Measurements from ENCODE around the gene CHID1.

The CHID1 gene

GRCh38 chr11:905952-906351 is 4.7 kb downstream of the CHID1 start:
- H3K27me3 ChIP-seq (replicated peaks; ENCODE audit: control insufficient read depth, insufficient read depth, low read length) = no peaks in the 10 kb centered on the region
- H3K36me3 ChIP-seq (ENCODE audit: control insufficient read depth, insufficient read depth, low read length, severe bottlenecking) = peaks cover 39% of the 10 kb centered on the region
- H3K9me3 ChIP-seq (ENCODE audit: control insufficient read depth, low read length) = no peaks in the 10 kb centered on the region
- DNase-seq (ENCODE audit: low read depth) = no peak
- H3K9ac ChIP-seq (ENCODE audit: low read length) = no peak overlapping the region
- H3K4me1 ChIP-seq (ENCODE audit: control insufficient read depth, insufficient read depth, low read length) = peaks cover 10% of the 10 kb centered on the region
- H3K4me3 ChIP-seq (ENCODE audit: low read length) = no peak overlapping the region

GRCh38 chr11:904380-904779 is 6.2 kb downstream of the CHID1 start:
- H3K9ac ChIP-seq (ENCODE audit: low read length) = no peak overlapping the region
- DNase-seq (ENCODE audit: low read depth) = no peak
- H3K27me3 ChIP-seq (replicated peaks; ENCODE audit: control insufficient read depth, insufficient read depth, low read length) = no peaks in the 10 kb centered on the region
- H3K36me3 ChIP-seq (ENCODE audit: control insufficient read depth, insufficient read depth, low read length, severe bottlenecking) = peaks cover 54% of the 10 kb centered on the region
- no peak overlapping the region for H3K4me3 ChIP-seq (ENCODE audit: low read length)
- H3K9me3 ChIP-seq (ENCODE audit: control insufficient read depth, low read length) = no peaks in the 10 kb centered on the region
- peaks cover 2% of the 10 kb centered on the region for H3K4me1 ChIP-seq (ENCODE audit: control insufficient read depth, insufficient read depth, low read length)

- no peaks in the 10 kb centered on the region for H3K4me1 ChIP-seq (ENCODE audit: control insufficient read depth, insufficient read depth, low read length)
- DNase-seq (ENCODE audit: low read depth) = no peak
- H3K27me3 ChIP-seq (replicated peaks; ENCODE audit: control insufficient read depth, insufficient read depth, low read length) = no peaks in the 10 kb centered on the region
- H3K9me3 ChIP-seq (ENCODE audit: control insufficient read depth, low read length) = no peaks in the 10 kb centered on the region
- H3K36me3 ChIP-seq (ENCODE audit: control insufficient read depth, insufficient read depth, low read length, severe bottlenecking) = peaks cover 63% of the 10 kb centered on the region
- H3K4me3 ChIP-seq (ENCODE audit: low read length) = no peak overlapping the region
- no peak overlapping the region for H3K9ac ChIP-seq (ENCODE audit: low read length)
These were observed 9.1 kb downstream of the CHID1 start for GRCh38 chr11:901452-902061.

- H3K36me3 ChIP-seq (ENCODE audit: control insufficient read depth, insufficient read depth, low read length, severe bottlenecking) = peaks cover 60% of the 10 kb centered on the region
- no peak for DNase-seq (ENCODE audit: low read depth)
These were observed 10.1 kb downstream of the CHID1 start for GRCh38 chr11:900545-900944.

GRCh38 chr11:899724-900123 is 10.9 kb downstream of the CHID1 start:
- peaks cover 60% of the 10 kb centered on the region for H3K36me3 ChIP-seq (ENCODE audit: control insufficient read depth, insufficient read depth, low read length, severe bottlenecking)

More at GRCh38 chr11:900545-900944, 10.1 kb downstream of the CHID1 start:
- Histone ChIP-seq H3K9ac (ENCODE audit: low read length) (no peak overlapping the region), H3K9me3 (ENCODE audit: control insufficient read depth, low read length) (no peaks in the 10 kb centered on the region), H3K4me3 (ENCODE audit: low read length) (no peak overlapping the region), H3K4me1 (ENCODE audit: control insufficient read depth, insufficient read depth, low read length) (no peaks in the 10 kb centered on the region), H3K27me3 (replicated peaks; ENCODE audit: control insufficient read depth, insufficient read depth, low read length) (no peaks in the 10 kb centered on the region)

GRCh38 chr11:898540-899190 is 11.9 kb downstream of the CHID1 start:
- Histone ChIP-seq H3K9me3 (ENCODE audit: control insufficient read depth, low read length) (no peaks in the 10 kb centered on the region), H3K9ac (ENCODE audit: low read length) (no peak overlapping the region), H3K36me3 (ENCODE audit: control insufficient read depth, insufficient read depth, low read length, severe bottlenecking) (peaks cover 50% of the 10 kb centered on the region), H3K4me3 (ENCODE audit: low read length) (no peak overlapping the region), H3K4me1 (ENCODE audit: control insufficient read depth, insufficient read depth, low read length) (no peaks in the 10 kb centered on the region), H3K27me3 (replicated peaks; ENCODE audit: control insufficient read depth, insufficient read depth, low read length) (no peaks in the 10 kb centered on the region)
- DNase-seq (ENCODE audit: low read depth) = no peak

More at GRCh38 chr11:899724-900123, 10.9 kb downstream of the CHID1 start:
- H3K4me3 ChIP-seq (ENCODE audit: low read length) = no peak overlapping the region
- no peak overlapping the region for H3K9ac ChIP-seq (ENCODE audit: low read length)
- H3K9me3 ChIP-seq (ENCODE audit: control insufficient read depth, low read length) = no peaks in the 10 kb centered on the region
- DNase-seq (ENCODE audit: low read depth) = no peak
- no peaks in the 10 kb centered on the region for H3K27me3 ChIP-seq (replicated peaks; ENCODE audit: control insufficient read depth, insufficient read depth, low read length)
- H3K4me1 ChIP-seq (ENCODE audit: control insufficient read depth, insufficient read depth, low read length) = no peaks in the 10 kb centered on the region

- Histone ChIP-seq H3K9ac (ENCODE audit: low read length) (no peak overlapping the region), H3K4me1 (ENCODE audit: control insufficient read depth, insufficient read depth, low read length) (no peaks in the 10 kb centered on the region), H3K27me3 (replicated peaks; ENCODE audit: control insufficient read depth, insufficient read depth, low read length) (no peaks in the 10 kb centered on the region), H3K4me3 (ENCODE audit: low read length) (no peak overlapping the region), H3K9me3 (ENCODE audit: control insufficient read depth, low read length) (no peaks in the 10 kb centered on the region), H3K36me3 (ENCODE audit: control insufficient read depth, insufficient read depth, low read length, severe bottlenecking) (peaks cover 47% of the 10 kb centered on the region)
- peak; percentile 38 for DNase-seq (ENCODE audit: low read depth)
These were observed 12.5 kb downstream of the CHID1 start for GRCh38 chr11:898143-898511.

GRCh38 chr11:897253-898142 is 13.1 kb downstream of the CHID1 start:
- H3K9ac ChIP-seq (ENCODE audit: low read length) = no peak overlapping the region
- H3K9me3 ChIP-seq (ENCODE audit: control insufficient read depth, low read length) = no peaks in the 10 kb centered on the region
- no peaks in the 10 kb centered on the region for H3K27me3 ChIP-seq (replicated peaks; ENCODE audit: control insufficient read depth, insufficient read depth, low read length)
- no peak for DNase-seq (ENCODE audit: low read depth)
- H3K4me3 ChIP-seq (ENCODE audit: low read length) = no peak overlapping the region
- no peaks in the 10 kb centered on the region for H3K4me1 ChIP-seq (ENCODE audit: control insufficient read depth, insufficient read depth, low read length)
- peaks cover 41% of the 10 kb centered on the region for H3K36me3 ChIP-seq (ENCODE audit: control insufficient read depth, insufficient read depth, low read length, severe bottlenecking)

- DNase-seq (ENCODE audit: low read depth) = no peak
- no peaks in the 10 kb centered on the region for H3K9me3 ChIP-seq (ENCODE audit: control insufficient read depth, low read length)
- no peak overlapping the region for H3K4me3 ChIP-seq (ENCODE audit: low read length)
- H3K9ac ChIP-seq (ENCODE audit: low read length) = no peak overlapping the region
- peaks cover 21% of the 10 kb centered on the region for H3K36me3 ChIP-seq (ENCODE audit: control insufficient read depth, insufficient read depth, low read length, severe bottlenecking)
- no peaks in the 10 kb centered on the region for H3K4me1 ChIP-seq (ENCODE audit: control insufficient read depth, insufficient read depth, low read length)
- H3K27me3 ChIP-seq (replicated peaks; ENCODE audit: control insufficient read depth, insufficient read depth, low read length) = no peaks in the 10 kb centered on the region
These were observed 15.1 kb downstream of the CHID1 start for GRCh38 chr11:895331-896110.

GRCh38 chr11:894575-895201 is 15.9 kb downstream of the CHID1 start:
- no peaks in the 10 kb centered on the region for H3K4me1 ChIP-seq (ENCODE audit: control insufficient read depth, insufficient read depth, low read length)
- peaks cover 14% of the 10 kb centered on the region for H3K36me3 ChIP-seq (ENCODE audit: control insufficient read depth, insufficient read depth, low read length, severe bottlenecking)
- no peak for DNase-seq (ENCODE audit: low read depth)

More at GRCh38 chr11:894575-895201, 15.9 kb downstream of the CHID1 start:
- Histone ChIP-seq H3K9ac (ENCODE audit: low read length) (no peak overlapping the region), H3K9me3 (ENCODE audit: control insufficient read depth, low read length) (no peaks in the 10 kb centered on the region), H3K27me3 (replicated peaks; ENCODE audit: control insufficient read depth, insufficient read depth, low read length) (no peaks in the 10 kb centered on the region), H3K4me3 (ENCODE audit: low read length) (no peak overlapping the region)
